GM13977 (cell line): ENCODE results near the gene FANK1.

Source experiments
- DNase-seq: peaks from one replicate; pipeline ENCODE4 v3.0.0; 2012; ENCODE audit warnings: low spot score
- in situ Hi-C: fragments of 300-500 bp; cut with MboI; formaldehyde crosslinking; loops from one replicate; pipeline ENCODE4 v1.12.0; 2022; ENCODE audit warnings: low sequenced_read_pairs, low pct_unique_long_range_greater_than_20kb, mixed read lengths, inconsistent platforms; ENCODE audit not compliant: unreplicated experiment
- TF ChIP-seq, protein P1 (sequence below): IDR thresholded peaks from 2 replicates; pipeline ENCODE4 v1.5.1; 2012; ENCODE audit warnings: mild to moderate bottlenecking, control low read depth; ENCODE audit not compliant: insufficient read depth; ENCODE audit errors: extremely low read depth, missing control alignments

FANK1 gene

DNA sequence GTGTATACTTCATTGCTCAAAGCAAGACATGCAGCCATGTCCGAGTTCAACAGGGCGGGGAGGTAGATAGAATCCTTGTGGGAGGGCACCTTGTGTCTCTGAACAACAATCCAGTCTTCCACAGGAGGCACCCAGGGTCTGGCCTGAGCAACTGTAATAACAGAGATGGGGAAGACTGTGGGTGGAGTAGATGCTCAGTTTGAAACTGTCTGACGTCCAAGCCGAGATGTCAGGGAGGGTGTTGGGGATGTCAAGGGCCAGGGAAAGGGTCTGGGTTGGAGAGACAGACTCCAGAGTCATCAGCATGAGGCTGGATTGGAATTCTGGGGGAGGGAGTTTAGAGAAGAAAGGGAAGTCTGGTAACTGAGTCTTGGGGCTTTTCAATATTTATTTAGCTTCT lies 88.0 kb downstream of the FANK1 start:
- TF ChIP-seq, protein P1, sequence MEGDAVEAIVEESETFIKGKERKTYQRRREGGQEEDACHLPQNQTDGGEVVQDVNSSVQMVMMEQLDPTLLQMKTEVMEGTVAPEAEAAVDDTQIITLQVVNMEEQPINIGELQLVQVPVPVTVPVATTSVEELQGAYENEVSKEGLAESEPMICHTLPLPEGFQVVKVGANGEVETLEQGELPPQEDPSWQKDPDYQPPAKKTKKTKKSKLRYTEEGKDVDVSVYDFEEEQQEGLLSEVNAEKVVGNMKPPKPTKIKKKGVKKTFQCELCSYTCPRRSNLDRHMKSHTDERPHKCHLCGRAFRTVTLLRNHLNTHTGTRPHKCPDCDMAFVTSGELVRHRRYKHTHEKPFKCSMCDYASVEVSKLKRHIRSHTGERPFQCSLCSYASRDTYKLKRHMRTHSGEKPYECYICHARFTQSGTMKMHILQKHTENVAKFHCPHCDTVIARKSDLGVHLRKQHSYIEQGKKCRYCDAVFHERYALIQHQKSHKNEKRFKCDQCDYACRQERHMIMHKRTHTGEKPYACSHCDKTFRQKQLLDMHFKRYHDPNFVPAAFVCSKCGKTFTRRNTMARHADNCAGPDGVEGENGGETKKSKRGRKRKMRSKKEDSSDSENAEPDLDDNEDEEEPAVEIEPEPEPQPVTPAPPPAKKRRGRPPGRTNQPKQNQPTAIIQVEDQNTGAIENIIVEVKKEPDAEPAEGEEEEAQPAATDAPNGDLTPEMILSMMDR, result no peak
- in situ Hi-C loops, result loop anchor here (25.0 kb wide), 1 partner anchor 503 kb away; no protein-coding TSS in a partner anchor

DNA sequence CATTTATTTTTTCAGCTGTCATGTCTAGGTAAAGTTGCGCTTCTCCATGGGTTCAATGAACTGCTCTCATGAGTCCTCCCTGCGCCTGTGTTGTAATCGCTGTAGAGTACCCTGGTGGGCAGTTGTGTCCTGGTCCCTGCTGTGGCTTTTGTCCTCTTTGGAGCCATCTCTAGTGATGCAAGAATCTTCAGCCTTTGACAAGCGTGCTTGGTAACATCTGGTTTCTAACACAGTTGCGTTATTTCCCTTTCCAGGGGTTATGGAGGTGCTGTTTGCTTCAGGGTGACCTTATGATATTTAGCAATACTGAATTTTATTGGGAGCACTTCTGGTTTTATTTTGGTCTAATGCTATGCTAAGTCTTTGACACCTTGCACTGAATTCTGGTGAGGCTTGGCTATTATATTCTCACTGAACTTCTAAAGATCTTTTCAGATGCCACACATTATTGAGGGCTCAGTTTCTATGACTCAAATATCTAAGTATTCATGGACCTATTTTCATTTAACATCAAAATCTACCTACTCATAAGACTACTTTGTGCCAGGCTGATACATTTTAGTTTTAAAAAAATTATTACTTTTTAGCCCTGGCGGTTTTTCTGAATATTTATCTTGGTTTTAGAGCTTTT lies 88.6 kb downstream of the FANK1 start:
- in situ Hi-C loops, result loop anchor here (25.0 kb wide), 1 partner anchor 502 kb away; no protein-coding TSS in a partner anchor
- DNase-seq, result no peak
- TF ChIP-seq, protein P1, result no peak

More for the DNA sequence above, 88.0 kb downstream of the FANK1 start:
- DNase-seq, result no peak

DNA sequence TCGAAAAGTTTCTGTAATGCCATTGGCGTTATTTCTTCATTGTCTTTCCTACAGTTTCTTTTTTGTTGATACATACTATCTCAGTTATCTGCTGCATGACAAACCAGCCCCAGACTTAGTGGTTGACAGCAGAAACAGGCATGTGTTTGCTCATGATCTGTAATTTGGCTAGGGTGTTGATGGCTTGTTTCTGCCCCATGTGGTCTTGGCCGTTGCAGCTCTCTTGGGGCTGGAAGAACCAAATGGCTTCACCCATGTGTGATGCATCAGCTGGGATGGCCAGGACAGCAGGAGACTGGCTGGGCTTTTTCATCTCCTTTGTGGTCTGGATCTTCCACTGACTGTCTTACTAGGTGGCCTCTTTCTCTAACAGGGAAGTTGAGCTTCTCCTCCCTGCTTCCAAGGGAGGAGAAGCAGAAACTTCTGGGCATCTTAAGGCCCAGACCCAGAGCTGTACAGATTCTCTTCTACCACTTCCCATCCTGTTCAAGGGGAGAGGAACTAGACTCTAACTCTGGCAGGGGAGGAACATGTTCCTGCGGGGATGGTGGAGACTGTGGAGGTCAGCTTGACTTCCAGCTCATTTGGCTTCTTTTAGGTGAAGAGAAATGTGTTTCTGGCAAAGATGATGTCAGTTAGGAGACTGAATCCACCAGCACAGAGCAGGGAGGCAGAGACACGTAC lies 89.3 kb downstream of the FANK1 start:
- TF ChIP-seq, protein P1, result no peak
- DNase-seq, result no peak
- in situ Hi-C loops, result loop anchor here (25.0 kb wide), 1 partner anchor 502 kb away; no protein-coding TSS in a partner anchor

DNA sequence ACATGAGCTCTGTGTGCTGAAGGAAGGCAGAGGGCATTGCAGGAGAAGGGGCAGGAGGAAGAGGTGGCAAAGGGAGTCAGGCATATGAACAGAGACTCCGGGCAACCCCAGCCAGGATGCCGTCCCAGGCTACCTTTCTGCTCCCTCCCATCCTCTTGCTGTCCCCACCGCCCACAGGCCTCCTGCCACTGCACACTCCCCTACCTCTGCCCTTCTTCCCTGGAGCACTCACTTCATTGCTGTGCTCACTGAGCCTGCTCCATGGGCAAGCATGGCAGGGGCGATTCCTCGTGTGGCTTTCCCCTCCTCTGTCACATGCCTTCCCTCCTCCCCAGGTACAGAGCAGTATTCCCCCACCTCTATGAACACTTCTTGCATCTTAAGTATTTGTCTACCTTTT lies 93.4 kb downstream of the FANK1 start:
- in situ Hi-C loops, result loop anchor here (25.0 kb wide), 1 partner anchor 498 kb away; no protein-coding TSS in a partner anchor
- TF ChIP-seq, protein P1, result no peak
- no peak for DNase-seq

DNA sequence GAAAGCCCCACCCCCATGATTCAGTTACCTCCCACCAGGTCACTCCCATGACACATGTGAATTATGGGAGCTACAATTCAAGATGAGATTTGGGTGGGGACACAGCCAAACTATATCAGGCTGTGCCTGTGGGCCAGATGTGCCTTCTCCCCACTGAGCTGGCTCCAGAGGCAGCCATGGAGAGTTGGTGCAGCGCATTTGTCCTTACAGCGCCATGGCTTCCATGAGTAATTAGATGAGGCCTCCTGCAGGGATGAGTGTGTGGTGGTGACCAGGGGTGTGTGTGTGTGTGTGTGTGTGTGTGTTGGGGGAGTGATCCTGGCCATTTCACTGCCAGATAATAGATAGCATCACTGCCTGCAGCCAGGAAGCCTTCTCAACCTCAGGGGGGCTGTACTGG lies 94.6 kb downstream of the FANK1 start:
- TF ChIP-seq, protein P1, result no peak
- in situ Hi-C loops, result loop anchor here (25.0 kb wide), 1 partner anchor 496 kb away; no protein-coding TSS in a partner anchor

DNA sequence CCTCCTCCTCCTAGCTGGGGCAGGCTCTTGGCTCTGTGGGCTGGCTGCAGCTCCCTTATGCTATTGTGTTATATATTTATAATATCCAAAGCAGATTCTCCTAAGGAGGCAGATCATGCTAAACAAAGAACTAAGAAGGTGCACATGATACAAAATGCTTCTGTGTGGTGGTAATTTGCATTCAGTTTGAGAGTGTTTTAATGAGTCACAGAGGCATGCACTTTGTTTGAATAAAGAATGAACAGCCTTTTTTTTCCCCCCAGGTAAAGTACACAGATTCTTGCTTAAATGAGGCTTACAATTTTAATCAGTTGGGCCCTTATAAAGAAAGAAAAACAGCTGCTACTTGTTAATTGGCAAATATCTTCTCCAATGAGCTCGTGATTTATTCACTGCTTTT lies 95.0 kb downstream of the FANK1 start:
- DNase-seq, result no peak
- in situ Hi-C loops, result loop anchor here (25.0 kb wide), 1 partner anchor 496 kb away; no protein-coding TSS in a partner anchor
- TF ChIP-seq, protein P1, result no peak

More for the DNA sequence above, 94.6 kb downstream of the FANK1 start:
- no peak for DNase-seq
